ENCODE results near the gene TRAF3. TPM values are rescaled to one million over a fixed set of nuclear protein-coding genes. Genes with fewer than 3 reads are reported as not detected.

TRAF3 gene
- total RNA-seq, 1 donor from 2014 or later = 18.8 TPM

- intact Hi-C loops (cut with DNase I) = no loop called here
- ATAC-seq = no peak
- no peak for DNase-seq (ENCODE audit: low spot score)
These were observed 121.0 kb downstream of the TRAF3 start for GRCh38 chr14:102898298-102898697.

GRCh38 chr14:102898776-102899515 is 121.7 kb downstream of the TRAF3 start:
- intact Hi-C loops (cut with DNase I) = no loop called here
- DNase-seq (ENCODE audit: low spot score) = no peak
- ATAC-seq = no peak

- no peak for DNase-seq (ENCODE audit: low spot score)
- no peak for ATAC-seq
- intact Hi-C loops (cut with DNase I) = no loop called here
These were observed 122.3 kb downstream of the TRAF3 start for GRCh38 chr14:102899516-102899900.

GRCh38 chr14:102900631-102901571 is 123.7 kb downstream of the TRAF3 start:
- ATAC-seq (no peak), DNase-seq (ENCODE audit: low spot score) (no peak)
- intact Hi-C loops (cut with DNase I) = no loop called here

GRCh38 chr14:102901633-102902032 is 124.4 kb downstream of the TRAF3 start:
- DNase-seq (ENCODE audit: low spot score) (peak; percentile 17), ATAC-seq (no peak)
- intact Hi-C loops (cut with DNase I) = no loop called here

GRCh38 chr14:102902086-102902485 is 124.8 kb downstream of the TRAF3 start:
- intact Hi-C loops (cut with DNase I) = no loop called here
- no peak for DNase-seq (ENCODE audit: low spot score)
- no peak for ATAC-seq

- intact Hi-C loops (cut with DNase I) = no loop called here
- no peak for ATAC-seq
- DNase-seq (ENCODE audit: low spot score) = peak; percentile 36
These were observed 125.4 kb downstream of the TRAF3 start for GRCh38 chr14:102902523-102903247.

- intact Hi-C loops (cut with DNase I) = no loop called here
- DNase-seq (ENCODE audit: low spot score) (peak; percentile 53), ATAC-seq (no peak)
These were observed 126.1 kb downstream of the TRAF3 start for GRCh38 chr14:102903248-102903888.

- ATAC-seq (no peak), DNase-seq (ENCODE audit: low spot score) (no peak)
- intact Hi-C loops (cut with DNase I) = no loop called here
These were observed 126.8 kb downstream of the TRAF3 start for GRCh38 chr14:102903889-102904512.

- intact Hi-C loops (cut with DNase I) = no loop called here
- DNase-seq (ENCODE audit: low spot score) = peak; percentile 51
- no peak for ATAC-seq
These were observed 128.2 kb downstream of the TRAF3 start for GRCh38 chr14:102905116-102906108.

GRCh38 chr14:102906616-102907302 is 129.5 kb downstream of the TRAF3 start:
- ATAC-seq (no peak), DNase-seq (ENCODE audit: low spot score) (no peak)
- intact Hi-C loops (cut with DNase I) = no loop called here

GRCh38 chr14:102907303-102907844 is 130.1 kb downstream of the TRAF3 start:
- intact Hi-C loops (cut with DNase I) = no loop called here
- ATAC-seq = no peak
- DNase-seq (ENCODE audit: low spot score) = no peak

- DNase-seq (ENCODE audit: low spot score) (no peak), ATAC-seq (no peak)
- intact Hi-C loops (cut with DNase I) = no loop called here
These were observed 130.9 kb downstream of the TRAF3 start for GRCh38 chr14:102907980-102908730.

- no peak for DNase-seq (ENCODE audit: low spot score)
- no peak for ATAC-seq
- intact Hi-C loops (cut with DNase I) = no loop called here
These were observed 131.7 kb downstream of the TRAF3 start for GRCh38 chr14:102908766-102909455.

GRCh38 chr14:102909462-102909861 is 132.2 kb downstream of the TRAF3 start:
- no peak for ATAC-seq
- intact Hi-C loops (cut with DNase I) = no loop called here
- DNase-seq (ENCODE audit: low spot score) = no peak

All from sciatic nerve (tissue), 2 donors.